ENCODE measurements around the gene NRXN2.

The NRXN2 gene

GRCh38 chr11:64720167-64720566, 2.8 kb downstream of the NRXN2 start:
- Histone ChIP-seq H3F3A (ENCODE audit: insufficient read depth, low read length) (no peaks in the 10 kb centered on the region), H3K4me3 (ENCODE audit: low read length) (no peak overlapping the region), H3K27ac (ENCODE audit: low read length) (no peak overlapping the region), H2AFZ (ENCODE audit: low read length) (no peak overlapping the region), H4K20me1 (ENCODE audit: insufficient read depth, low read length) (no peaks in the 10 kb centered on the region), H3K9me3 (replicated peaks; ENCODE audit: insufficient read depth, low read length) (no peaks in the 10 kb centered on the region), H3K27me3 (replicated peaks; ENCODE audit: insufficient read depth, low read length) (peaks cover 89% of the 10 kb centered on the region), H3K79me2 (ENCODE audit: low read length) (no peaks in the 10 kb centered on the region), H3K36me3 (replicated peaks; ENCODE audit: insufficient read depth, low read length) (no peaks in the 10 kb centered on the region), H3K4me2 (ENCODE audit: low read depth, low read length) (no peak overlapping the region), H3K9ac (ENCODE audit: low read length) (no peak overlapping the region), H3K4me1 (ENCODE audit: low read length) (no peaks in the 10 kb centered on the region), H3K9me2 (replicated peaks; ENCODE audit: insufficient read depth, low read length) (no peaks in the 10 kb centered on the region)
- DNase-seq, result no peak
- TF ChIP-seq EZH2phosphoT487 (IDR thresholded peaks at IDR 0.05; ENCODE audit: low read length) (no peak), EZH2 (optimal IDR thresholded peaks at IDR 0.05; ENCODE audit: low read depth, low read length) (no peak)
- TF ChIP-seq, protein P1, sequence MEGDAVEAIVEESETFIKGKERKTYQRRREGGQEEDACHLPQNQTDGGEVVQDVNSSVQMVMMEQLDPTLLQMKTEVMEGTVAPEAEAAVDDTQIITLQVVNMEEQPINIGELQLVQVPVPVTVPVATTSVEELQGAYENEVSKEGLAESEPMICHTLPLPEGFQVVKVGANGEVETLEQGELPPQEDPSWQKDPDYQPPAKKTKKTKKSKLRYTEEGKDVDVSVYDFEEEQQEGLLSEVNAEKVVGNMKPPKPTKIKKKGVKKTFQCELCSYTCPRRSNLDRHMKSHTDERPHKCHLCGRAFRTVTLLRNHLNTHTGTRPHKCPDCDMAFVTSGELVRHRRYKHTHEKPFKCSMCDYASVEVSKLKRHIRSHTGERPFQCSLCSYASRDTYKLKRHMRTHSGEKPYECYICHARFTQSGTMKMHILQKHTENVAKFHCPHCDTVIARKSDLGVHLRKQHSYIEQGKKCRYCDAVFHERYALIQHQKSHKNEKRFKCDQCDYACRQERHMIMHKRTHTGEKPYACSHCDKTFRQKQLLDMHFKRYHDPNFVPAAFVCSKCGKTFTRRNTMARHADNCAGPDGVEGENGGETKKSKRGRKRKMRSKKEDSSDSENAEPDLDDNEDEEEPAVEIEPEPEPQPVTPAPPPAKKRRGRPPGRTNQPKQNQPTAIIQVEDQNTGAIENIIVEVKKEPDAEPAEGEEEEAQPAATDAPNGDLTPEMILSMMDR (IDR thresholded peaks at IDR 0.05; ENCODE audit: low read length), result no peak

GRCh38 chr11:64719406-64719805, 3.6 kb downstream of the NRXN2 start:
- H3F3A ChIP-seq (ENCODE audit: insufficient read depth, low read length), result no peaks in the 10 kb centered on the region
- no peak overlapping the region for H3K27ac ChIP-seq (ENCODE audit: low read length)
- no peaks in the 10 kb centered on the region for H3K9me2 ChIP-seq (replicated peaks; ENCODE audit: insufficient read depth, low read length)
- H3K4me3 ChIP-seq (ENCODE audit: low read length), result no peak overlapping the region
- H3K79me2 ChIP-seq (ENCODE audit: low read length), result no peaks in the 10 kb centered on the region
- no peaks in the 10 kb centered on the region for H3K4me1 ChIP-seq (ENCODE audit: low read length)
- H3K36me3 ChIP-seq (replicated peaks; ENCODE audit: insufficient read depth, low read length), result no peaks in the 10 kb centered on the region
- no peaks in the 10 kb centered on the region for H4K20me1 ChIP-seq (ENCODE audit: insufficient read depth, low read length)
- TF ChIP-seq EZH2phosphoT487 (IDR thresholded peaks at IDR 0.05; ENCODE audit: low read length), result no peak
- no peak for TF ChIP-seq EZH2 (optimal IDR thresholded peaks at IDR 0.05; ENCODE audit: low read depth, low read length)
- TF ChIP-seq, protein P1 (IDR thresholded peaks at IDR 0.05; ENCODE audit: low read length), result no peak
- no peak overlapping the region for H3K4me2 ChIP-seq (ENCODE audit: low read depth, low read length)
- H2AFZ ChIP-seq (ENCODE audit: low read length), result no peak overlapping the region
- DNase-seq, result no peak
- H3K9me3 ChIP-seq (replicated peaks; ENCODE audit: insufficient read depth, low read length), result no peaks in the 10 kb centered on the region
- H3K27me3 ChIP-seq (replicated peaks; ENCODE audit: insufficient read depth, low read length), result peaks cover 89% of the 10 kb centered on the region
- no peak overlapping the region for H3K9ac ChIP-seq (ENCODE audit: low read length)

DNA sequence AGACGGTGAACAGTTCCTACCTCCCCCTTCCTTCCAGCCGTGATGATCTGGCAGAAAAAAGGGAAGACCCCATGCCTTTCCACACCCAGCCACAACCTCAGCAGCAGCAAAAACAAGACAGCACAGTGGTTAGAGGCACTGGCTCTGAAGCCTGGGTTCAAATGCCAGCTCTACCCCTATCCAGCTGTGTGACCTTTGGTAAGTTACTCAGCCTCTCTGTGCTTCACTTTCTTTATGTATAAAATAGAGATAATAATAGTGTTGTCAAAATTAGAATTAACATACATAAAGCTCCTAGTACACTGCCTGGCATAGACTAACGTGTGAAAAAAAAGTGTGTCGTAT, 4.2 kb downstream of the NRXN2 start:
- no peak overlapping the region for H3K27ac ChIP-seq (ENCODE audit: low read length)
- H3K4me1 ChIP-seq (ENCODE audit: low read length), result no peaks in the 10 kb centered on the region
- no peaks in the 10 kb centered on the region for H4K20me1 ChIP-seq (ENCODE audit: insufficient read depth, low read length)
- no peaks in the 10 kb centered on the region for H3K9me3 ChIP-seq (replicated peaks; ENCODE audit: insufficient read depth, low read length)
- H3K9ac ChIP-seq (ENCODE audit: low read length), result no peak overlapping the region
- H3K9me2 ChIP-seq (replicated peaks; ENCODE audit: insufficient read depth, low read length), result no peaks in the 10 kb centered on the region
- peaks cover 89% of the 10 kb centered on the region for H3K27me3 ChIP-seq (replicated peaks; ENCODE audit: insufficient read depth, low read length)
- no peaks in the 10 kb centered on the region for H3K79me2 ChIP-seq (ENCODE audit: low read length)
- no peaks in the 10 kb centered on the region for H3F3A ChIP-seq (ENCODE audit: insufficient read depth, low read length)
- no peak overlapping the region for H2AFZ ChIP-seq (ENCODE audit: low read length)
- H3K4me3 ChIP-seq (ENCODE audit: low read length), result no peak overlapping the region
- H3K4me2 ChIP-seq (ENCODE audit: low read depth, low read length), result no peak overlapping the region
- H3K36me3 ChIP-seq (replicated peaks; ENCODE audit: insufficient read depth, low read length), result no peaks in the 10 kb centered on the region
- TF ChIP-seq EZH2phosphoT487 (IDR thresholded peaks at IDR 0.05; ENCODE audit: low read length) (no peak), EZH2 (optimal IDR thresholded peaks at IDR 0.05; ENCODE audit: low read depth, low read length) (no peak)
- TF ChIP-seq, protein P1 (IDR thresholded peaks at IDR 0.05; ENCODE audit: low read length), result no peak
- DNase-seq, result no peak

Data from MM.1S (cell line).